K562 (cell line): Measurements from ENCODE around the gene F2RL1. TPM values are rescaled to one million over a fixed set of nuclear protein-coding genes. Genes with fewer than 3 reads are reported as not detected.
A peak's percentile ranks its signal among the peaks of the same experiment; 100 is the strongest.

Experiments used
- ATF3 ChIP-seq, 2 experiments: fragments of 450-650 bp in 1 of 2; sonication (generic) in 1 of 2; formaldehyde crosslinking in 1 of 2; IDR thresholded peaks in 1 of 2; conservative IDR thresholded peaks in 1 of 2; 2 replicates each; pipeline versions ENCODE4 v1.6.1 to v1.8.1; 2016 to 2023; ENCODE audit warnings: mild to moderate bottlenecking in 2 of 2, moderate library complexity in 2 of 2, inconsistent platforms in 1 of 2, missing genetic modification reagents in 1 of 2
- CEBPB ChIP-seq: fragments of 450-650 bp; IDR thresholded peaks from 2 replicates; pipeline ENCODE4 v1.6.1; 2016; ENCODE audit warnings: missing genetic modification characterization, missing compliant biosample characterization
- CXXC5 ChIP-seq: fragments of 250-450 bp; sonication (Bioruptor Pico); IDR thresholded peaks from 2 replicates; pipeline ENCODE4 v1.8.0; 2022; ENCODE audit warnings: inconsistent platforms, mild to moderate bottlenecking, moderate library complexity
- FOXJ3 ChIP-seq: sonication (generic); formaldehyde crosslinking; IDR thresholded peaks from 2 replicates; pipeline ENCODE4 v1.4.0; 2020; ENCODE audit warnings: mild to moderate bottlenecking, missing genetic modification reagents
- IRF9 ChIP-seq: fragments of 450-650 bp; IDR thresholded peaks from 2 replicates; pipeline ENCODE4 v1.6.1; 2016; ENCODE audit warnings: missing biosample characterization, missing genetic modification characterization
- KDM1A ChIP-seq, 2 experiments: fragments of 450-650 bp; IDR thresholded peaks; 2 replicates each; pipeline ENCODE4 v1.6.1; 2016; ENCODE audit warnings: mild to moderate bottlenecking in 2 of 2
- NFE2 ChIP-seq: IDR thresholded peaks from 2 replicates; pipeline ENCODE4 v1.6.1; 2014; ENCODE audit warnings: antibody characterized with exemption, low read depth
- SAFB ChIP-seq: fragments of 200-400 bp; formaldehyde crosslinking; IDR thresholded peaks from 2 replicates; pipeline ENCODE4 v1.6.1; 2017; ENCODE audit warnings: low read depth, low read length, borderline replicate concordance
- TSHZ1 ChIP-seq: fragments of 250-450 bp; sonication (Bioruptor Pico); IDR thresholded peaks from 2 replicates; pipeline ENCODE4 v1.4.0; 2020; ENCODE audit warnings: mild to moderate bottlenecking, moderate library complexity
- ZNF318 ChIP-seq, 2 experiments: fragments of 450-650 bp; IDR thresholded peaks; 2 replicates each; pipeline ENCODE4 v1.6.1; 2016; ENCODE audit warnings: mild to moderate bottlenecking in 2 of 2, borderline replicate concordance in 1 of 2, low read depth in 1 of 2, moderate library complexity in 1 of 2
- ZNF644 ChIP-seq: fragments of 200-800 bp; sonication (Bioruptor generic); IDR thresholded peaks from 2 replicates; pipeline ENCODE4 v1.6.1; 2016; ENCODE audit warnings: low read depth, missing genetic modification characterization, missing compliant biosample characterization
- polyA plus RNA-seq, 8 experiments: library from polyadenylated mRNA; depleted of rRNA in 4 of 8; stranded (reverse) in 5 of 8; unstranded in 3 of 8; fragments of >200 nt; fragmentation: Nextera tagmentation in 2 of 8; fragmentation: Illumina TruSeq in 1 of 8; extraction: Ambion mirVana in 2 of 8; extraction: Trizol in 1 of 8; gene quantifications; 2 replicates each; pipeline versions ENCODE4 v1.2.1 to v1.2.3, GENCODE V29; 2011 to 2014; ENCODE audit warnings: inconsistent platforms in 1 of 8, missing spikeins in 1 of 8
- total RNA-seq, 7 experiments: library from RNA; depleted of rRNA in 6 of 7; stranded (reverse); fragments of >200 nt in 6 of 7; fragmentation: Illumina TruSeq in 2 of 7; extraction: Trizol in 2 of 7; gene quantifications; 2 replicates each; pipeline versions ENCODE4 v1.2.1 to v1.2.3, GENCODE V29; 2011 to 2021; ENCODE audit warnings: low replicate concordance in 1 of 7

The F2RL1 gene
- total and polyA plus RNA-seq, 9 of the 15 experiments (the other 6 are each of a cell fraction or from before 2014, with no cell fraction given): 0.03 to 0.50 (median 0.27) TPM; not detected in 6

GRCh38 chr5:76859591-76860247 lies 40.9 kb downstream of the F2RL1 start (continued):
- TF ChIP-seq CEBPB (tag) (0 out of 2 replicates have a peak, but pooled peaks have one; percentile 13), KDM1A (IDR thresholded peaks at IDR 0.05) (no peak), FOXJ3 (CRISPR knock-in tag) (no peak), NFE2 (no peak), IRF9 (no peak), ZNF318 (IDR thresholded peaks at IDR 0.05; ENCODE audit: borderline replicate concordance in 1 of 2, low read depth in 1 of 2) (no peak), ZNF644 (tag) (no peak), SAFB (no peak), CXXC5 (no peak), ATF3 (IDR thresholded peaks at IDR 0.05) (peak; percentile 34; the same call in 1 of the 2 replicates), ATF3 (CRISPR knock-in tag; conservative IDR thresholded peaks at IDR 0.05) (no peak), TSHZ1 (CRISPR knock-in tag) (no peak)
